ENCODE data around the gene GLYATL1.

- TF ChIP-seq EZH2phosphoT487 (IDR thresholded peaks at IDR 0.05; ENCODE audit: low read length) (no peak), CTCF (IDR thresholded peaks at IDR 0.05; ENCODE audit: low read length) (no peak)
These were observed 5.6 kb upstream of the GLYATL1 start for GRCh38 chr11:58933661-58934060.

All from MM.1S (cell line).